Measurements from ENCODE around the gene COX17. TPM values are rescaled to one million over a fixed set of nuclear protein-coding genes. Genes with fewer than 3 reads are reported as not detected.

Gene COX17
- total and polyA plus RNA-seq, 2 of the 13 experiments (the other 11 are each of a cell fraction or from before 2014, with no cell fraction given): 41.4 to 51.0 TPM

- TF ChIP-seq ZBTB49 (CRISPR knock-in tag; IDR thresholded peaks at IDR 0.05; ENCODE audit: borderline replicate concordance) (no peak), PRDM4 (CRISPR knock-in tag; IDR thresholded peaks at IDR 0.05; ENCODE audit: borderline replicate concordance) (no peak), SNAI1 (CRISPR knock-in tag; IDR thresholded peaks at IDR 0.05; ENCODE audit: borderline replicate concordance) (no peak), ELK4 (CRISPR knock-in tag; IDR thresholded peaks at IDR 0.05; ENCODE audit: borderline replicate concordance) (no peak), NBN (conservative IDR thresholded peaks at IDR 0.05) (no peak), MAZ (IDR thresholded peaks at IDR 0.05; ENCODE audit: borderline replicate concordance, low read depth, low read length) (no peak), MAZ (CRISPR knock-in tag; IDR thresholded peaks at IDR 0.05; ENCODE audit: low read depth) (no peak), RARA (CRISPR knock-in tag; IDR thresholded peaks at IDR 0.05) (0 out of 2 replicates have a peak, but pooled peaks have one; percentile 46), ZNF432 (CRISPR knock-in tag; IDR thresholded peaks at IDR 0.05; ENCODE audit: borderline replicate concordance) (no peak), AHR (CRISPR knock-in tag; IDR thresholded peaks at IDR 0.05) (no peak), ZBTB20 (CRISPR knock-in tag; IDR thresholded peaks at IDR 0.05; ENCODE audit: borderline replicate concordance, low read depth) (no peak), TFDP1 (CRISPR knock-in tag; IDR thresholded peaks at IDR 0.05; ENCODE audit: borderline replicate concordance) (no peak), ZGPAT (CRISPR knock-in tag; IDR thresholded peaks at IDR 0.05) (0 out of 2 replicates have a peak, but pooled peaks have one; percentile 45), TEAD3 (CRISPR knock-in tag; optimal IDR thresholded peaks at IDR 0.05; ENCODE audit: borderline replicate concordance) (peak; percentile 82), RXRB (CRISPR knock-in tag; IDR thresholded peaks at IDR 0.05; ENCODE audit: borderline replicate concordance) (peak; percentile 26; the same call in 1 of the 2 replicates), CREB3 (CRISPR knock-in tag; IDR thresholded peaks at IDR 0.05) (no peak), ZNF256 (CRISPR knock-in tag; conservative IDR thresholded peaks at IDR 0.05) (no peak), ZNF530 (CRISPR knock-in tag; IDR thresholded peaks at IDR 0.05; ENCODE audit: low read depth) (no peak), ZNF788 (CRISPR knock-in tag; IDR thresholded peaks at IDR 0.05; ENCODE audit: borderline replicate concordance) (no peak), ZC3H4 (CRISPR knock-in tag; IDR thresholded peaks at IDR 0.05; ENCODE audit: borderline replicate concordance) (no peak), GATAD1 (CRISPR knock-in tag; IDR thresholded peaks at IDR 0.05) (no peak)
Measured at GRCh38 chr3:119716998-119717397, 39.8 kb upstream of the COX17 start (continued).
